Spinal cord (tissue), 10 donors: Measurements from ENCODE around the gene HSPB9. TPM values are rescaled to one million over a fixed set of nuclear protein-coding genes. Genes with fewer than 3 reads are reported as not detected.

ENCODE experiments used
- DNase-seq, 6 donors: peaks; one replicate each; pipeline versions ENCODE4 v3.0.0 to v3.0.0-alpha.2; 2013 to 2015; ENCODE audit warnings: low spot score in 6 of 6, low read depth in 4 of 6
- H3K27ac ChIP-seq: one replicate; pipeline ENCODE4 v1.5.1; 2013; ENCODE audit warnings: low read depth, low read length, control low read depth
- H3K27me3 ChIP-seq: one replicate; pipeline ENCODE4 v1.6.1; 2013; ENCODE audit warnings: low read length; ENCODE audit not compliant: control insufficient read depth, insufficient read depth
- H3K36me3 ChIP-seq: one replicate; pipeline ENCODE4 v1.6.1; 2013; ENCODE audit warnings: low read length; ENCODE audit not compliant: control insufficient read depth, insufficient read depth
- H3K4me1 ChIP-seq: one replicate; pipeline ENCODE4 v1.6.1; 2013; ENCODE audit warnings: low read length; ENCODE audit not compliant: control insufficient read depth, insufficient read depth
- H3K4me3 ChIP-seq: one replicate; pipeline ENCODE4 v1.5.1; 2013; ENCODE audit warnings: low read depth, low read length, control low read depth
- H3K9me3 ChIP-seq: one replicate; pipeline ENCODE4 v1.6.1; 2013; ENCODE audit warnings: low read length; ENCODE audit not compliant: control insufficient read depth, insufficient read depth
- WGBS: methylation state at CpG from one replicate; pipeline ENCODE4 v1.1.5; 2013; ENCODE audit warnings: missing lambda C conversion rate; ENCODE audit not compliant: insufficient coverage; 5-methylcytosine and 5-hydroxymethylcytosine counted together
- polyA plus RNA-seq, 2 donors: library from polyadenylated mRNA; unstranded; fragments of 120-200 nt; gene quantifications; one replicate each; pipeline ENCODE4 v1.2.1, GENCODE V29; 2013; ENCODE audit not compliant: insufficient read length in 2 of 2
- total RNA-seq, 2 donors: library from RNA; depleted of rRNA in 1 of 2; stranded (reverse); fragments of 120-200 nt in 1 of 2; fragments of >200 nt in 1 of 2; gene quantifications; one replicate each; pipeline versions ENCODE4 v1.2.3 to v1.2.4, GENCODE V29; 2013 to 2014
- donor health status: healthy.

The HSPB9 gene
- total and polyA plus RNA-seq, 4 donors, result 0.10 to 0.51 (median 0.21) TPM

DNA sequence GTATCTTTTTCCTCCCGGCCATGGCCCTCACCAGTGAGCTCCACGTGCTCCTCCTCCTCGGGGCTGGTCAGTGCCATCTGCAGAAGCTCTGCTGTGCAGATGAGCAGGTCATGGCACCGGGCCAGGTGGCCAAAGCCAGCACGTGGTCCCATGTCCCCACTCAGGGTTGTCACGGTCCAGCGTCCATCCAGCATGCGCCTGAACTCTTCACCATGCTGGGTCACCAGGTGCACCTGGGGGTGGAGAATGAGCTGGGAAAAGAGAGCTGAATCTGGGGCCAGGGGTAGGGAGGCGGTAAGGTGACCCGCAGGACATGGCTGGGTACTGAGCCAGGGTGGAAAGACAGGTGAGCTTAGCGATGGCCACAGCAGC, 11.4 kb upstream of the HSPB9 start:
- peaks cover 26% of the 10 kb centered on the region for H3K4me1 ChIP-seq
- peaks cover 36% of the 10 kb centered on the region for H3K36me3 ChIP-seq
- DNase-seq, result no peak
- WGBS, result 88% methylated on average over 9 of the region's 11 CpGs
- peak overlapping the region; percentile 81 for H3K27ac ChIP-seq
- peaks cover 2% of the 10 kb centered on the region for H3K27me3 ChIP-seq
- H3K4me3 ChIP-seq, result no peak overlapping the region
- no peaks in the 10 kb centered on the region for H3K9me3 ChIP-seq

DNA sequence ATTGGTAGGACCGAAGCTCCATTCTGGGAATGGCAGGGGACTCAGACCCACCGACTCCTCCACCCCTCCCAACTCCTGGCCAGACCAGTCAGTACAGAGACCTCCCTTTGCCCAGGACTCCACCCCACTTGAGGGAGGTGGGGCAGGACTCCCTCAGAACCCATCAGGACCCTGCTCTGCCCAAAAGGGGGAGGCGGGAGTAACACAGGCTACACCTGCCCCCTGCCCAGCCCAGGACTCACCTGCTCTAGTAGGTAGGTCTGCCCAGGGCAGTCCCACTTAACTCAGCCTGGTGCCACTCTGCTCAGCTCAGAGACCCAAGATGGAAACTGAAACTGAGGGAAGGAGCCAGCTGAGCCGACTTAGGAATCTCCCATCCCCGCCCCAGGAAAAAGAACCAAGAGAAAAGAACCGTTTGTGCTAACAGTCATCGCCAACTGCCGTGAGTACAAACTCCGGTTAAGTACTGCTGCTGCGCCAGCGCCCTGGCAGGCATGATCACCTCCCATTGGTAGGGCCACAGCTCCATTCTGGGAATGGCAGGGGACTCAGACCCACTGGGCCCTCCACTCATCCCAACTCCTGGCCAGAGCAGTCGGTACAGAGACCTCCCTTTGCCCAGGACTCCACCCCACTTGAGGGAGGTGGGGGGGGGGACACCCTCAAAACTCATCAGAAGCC, 10.6 kb upstream of the HSPB9 start:
- no peaks in the 10 kb centered on the region for H3K9me3 ChIP-seq
- 77% methylated on average over 9 of the region's 12 CpGs for WGBS
- peaks cover 29% of the 10 kb centered on the region for H3K4me1 ChIP-seq
- H3K27ac ChIP-seq, result peak overlapping the region; percentile 81
- peaks cover 1% of the 10 kb centered on the region for H3K27me3 ChIP-seq
- no peak for DNase-seq
- H3K36me3 ChIP-seq, result peaks cover 43% of the 10 kb centered on the region
- peak overlapping the region; percentile 33 for H3K4me3 ChIP-seq

DNA sequence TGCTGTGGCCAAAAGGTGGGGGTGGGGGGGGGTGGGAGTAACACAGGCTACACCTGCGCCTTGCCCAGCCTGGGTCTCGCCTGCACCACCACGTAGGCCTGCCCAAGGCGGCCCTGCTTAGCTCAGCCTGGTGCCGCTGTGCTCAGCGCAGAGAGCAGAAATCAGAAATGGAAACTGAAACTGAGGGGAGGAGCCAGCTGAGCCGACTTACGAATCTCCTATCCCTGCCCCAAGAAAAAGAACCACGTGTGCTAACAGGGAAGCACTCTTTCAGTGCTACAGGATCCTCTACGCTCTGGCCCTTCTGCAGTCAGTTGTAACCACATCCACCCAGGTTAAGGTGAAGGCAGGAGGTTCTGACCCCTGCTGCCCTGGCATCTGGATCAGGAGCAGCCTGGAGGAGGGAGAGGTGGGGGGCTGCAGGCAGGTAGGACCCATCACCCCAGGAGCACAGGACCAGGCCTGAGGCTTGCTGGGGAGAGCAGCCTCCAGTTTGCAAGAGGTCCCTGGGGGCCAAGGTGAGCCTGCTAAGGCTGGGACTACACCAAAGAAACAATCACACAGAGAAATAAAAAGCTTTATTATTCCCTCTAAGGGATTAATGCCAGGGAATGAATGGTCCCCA, 9.9 kb upstream of the HSPB9 start, which contains the start of gene DHX58:
Gene DHX58 (minus strand): TSS at position 163 of the 625 bp plus-strand sequence. CDS start 822 bp downstream, outside the sequence.
- Histone ChIP-seq H3K4me3 (peak within 1 kb of the TSS; percentile 33), H3K4me1 (peaks cover 27% of the 10 kb centered on the region)

DNA sequence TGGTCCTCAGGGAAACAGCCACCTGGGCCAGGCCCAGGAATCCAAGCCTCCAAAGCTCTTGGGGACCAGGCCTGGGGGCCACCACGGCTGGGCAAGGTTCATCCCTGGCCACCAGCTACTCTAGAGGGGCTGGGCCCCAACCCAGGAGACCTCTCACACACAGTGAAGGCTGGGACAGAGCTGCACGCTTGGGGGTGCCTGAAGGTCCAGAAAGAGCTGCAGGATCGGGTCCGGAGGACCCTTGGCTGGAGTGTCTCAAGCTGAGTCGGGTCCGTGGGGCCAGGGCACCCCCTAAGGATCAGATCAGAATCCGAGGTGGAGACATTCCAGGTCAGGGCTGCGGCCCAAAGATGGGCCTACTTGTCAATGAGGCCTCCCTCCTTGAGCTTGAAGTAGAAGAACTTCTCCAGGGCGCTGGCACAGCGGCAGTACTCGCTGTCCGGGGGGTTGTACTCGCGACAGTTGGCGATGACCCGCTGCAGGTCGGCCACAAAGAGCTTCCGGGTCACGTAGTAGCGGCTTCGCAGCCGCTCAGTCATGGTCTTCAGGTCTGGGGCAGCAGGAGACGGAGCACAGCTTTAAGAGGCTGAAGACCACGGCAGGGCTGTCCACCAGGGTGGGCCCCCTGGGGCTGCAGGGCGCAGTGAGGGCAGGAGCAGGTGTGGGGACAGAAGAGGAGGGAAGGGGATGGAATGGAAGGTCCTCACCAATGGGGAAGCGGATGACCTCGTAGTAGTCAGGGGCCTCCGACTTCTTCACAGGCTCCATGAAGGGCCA, 9.1 kb upstream of the HSPB9 start:
- Histone ChIP-seq H3K27me3 (no peaks in the 10 kb centered on the region), H3K4me3 (no peak overlapping the region), H3K9me3 (no peaks in the 10 kb centered on the region), H3K4me1 (peaks cover 21% of the 10 kb centered on the region), H3K27ac (no peak overlapping the region), H3K36me3 (peaks cover 58% of the 10 kb centered on the region)
- 88% methylated on average over 25 of the region's 28 CpGs for WGBS
- DNase-seq, result no peak

More for the DNA sequence above, 9.9 kb upstream of the HSPB9 start, which contains the start of gene DHX58:
- Histone ChIP-seq H3K9me3 (no peaks in the 10 kb centered on the region), H3K27ac (peak within 1 kb of the TSS; percentile 81), H3K36me3 (peaks cover 50% of the 10 kb centered on the region), H3K27me3 (no peaks in the 10 kb centered on the region)
- DNase-seq, result peak in 2 of 6 donors; percentile 23 to 76
- 48% methylated on average over 6 of the region's 10 CpGs for WGBS

DNA sequence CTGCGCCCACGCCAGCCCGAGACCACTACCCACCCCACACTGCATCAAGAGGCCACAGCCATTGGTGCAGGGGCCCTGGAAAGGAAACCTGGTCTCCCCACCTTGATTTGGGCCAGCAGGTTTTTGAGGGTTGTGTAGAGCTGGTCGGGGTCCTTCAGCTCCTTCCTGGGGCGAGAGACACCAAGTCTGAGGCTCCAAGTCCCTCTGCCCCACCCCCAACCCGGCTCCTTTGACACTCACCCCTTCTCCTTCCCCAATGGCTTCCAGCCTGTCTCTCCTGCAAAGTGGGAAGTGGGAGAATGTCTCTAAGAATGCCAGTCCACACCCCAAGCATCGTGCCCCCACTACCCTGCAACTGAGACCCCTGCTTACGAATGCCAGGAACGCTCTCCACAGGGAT, 8.5 kb upstream of the HSPB9 start:
- Histone ChIP-seq H3K4me1 (peaks cover 21% of the 10 kb centered on the region), H3K36me3 (peaks cover 64% of the 10 kb centered on the region), H3K27me3 (no peaks in the 10 kb centered on the region), H3K4me3 (no peak overlapping the region), H3K27ac (no peak overlapping the region), H3K9me3 (no peaks in the 10 kb centered on the region)
- DNase-seq, result no peak
- WGBS, result 92% methylated on average over 5 of the region's 9 CpGs

DNA sequence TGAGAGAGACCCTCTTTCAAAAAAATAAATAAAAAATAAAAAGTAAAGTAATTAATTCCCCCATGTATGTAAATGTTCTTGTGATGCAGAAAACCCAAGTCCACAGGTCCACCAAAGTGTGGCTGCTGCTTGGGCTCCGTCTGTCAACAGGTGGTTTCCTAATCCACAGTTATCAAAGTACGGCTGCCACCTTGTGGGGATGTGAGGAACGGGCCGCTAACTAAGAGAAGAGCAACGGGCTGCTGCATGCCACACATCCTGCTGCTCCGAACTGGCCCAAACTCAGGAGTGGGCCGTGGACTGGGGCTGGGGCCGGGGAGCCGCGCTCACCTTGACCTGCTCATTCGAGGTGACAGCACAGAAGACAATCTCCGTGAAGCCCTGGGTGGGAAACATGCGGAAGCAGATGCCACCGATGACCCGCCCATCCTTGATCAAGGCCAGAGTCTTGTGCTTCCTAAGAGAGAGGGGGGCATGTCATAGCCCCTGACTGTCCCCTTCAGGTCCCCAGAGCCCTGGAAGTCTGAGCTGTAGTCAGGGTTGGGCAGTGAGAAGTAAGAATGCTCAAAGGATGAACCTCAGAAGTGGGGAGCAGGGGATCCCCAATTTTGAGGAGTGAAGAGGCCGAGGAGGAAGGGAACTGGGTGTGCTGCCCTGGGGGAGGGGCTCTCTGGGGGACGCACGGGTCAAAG, 5.8 kb upstream of the HSPB9 start:
- Histone ChIP-seq H3K36me3 (peaks cover 69% of the 10 kb centered on the region), H3K27ac (no peak overlapping the region), H3K4me3 (no peak overlapping the region), H3K4me1 (peaks cover 33% of the 10 kb centered on the region), H3K27me3 (no peaks in the 10 kb centered on the region), H3K9me3 (no peaks in the 10 kb centered on the region)
- DNase-seq, result peak in 4 of 6 donors; percentile 67 to 95 (median 87)
- 43% methylated on average over 16 of the region's 18 CpGs for WGBS

DNA sequence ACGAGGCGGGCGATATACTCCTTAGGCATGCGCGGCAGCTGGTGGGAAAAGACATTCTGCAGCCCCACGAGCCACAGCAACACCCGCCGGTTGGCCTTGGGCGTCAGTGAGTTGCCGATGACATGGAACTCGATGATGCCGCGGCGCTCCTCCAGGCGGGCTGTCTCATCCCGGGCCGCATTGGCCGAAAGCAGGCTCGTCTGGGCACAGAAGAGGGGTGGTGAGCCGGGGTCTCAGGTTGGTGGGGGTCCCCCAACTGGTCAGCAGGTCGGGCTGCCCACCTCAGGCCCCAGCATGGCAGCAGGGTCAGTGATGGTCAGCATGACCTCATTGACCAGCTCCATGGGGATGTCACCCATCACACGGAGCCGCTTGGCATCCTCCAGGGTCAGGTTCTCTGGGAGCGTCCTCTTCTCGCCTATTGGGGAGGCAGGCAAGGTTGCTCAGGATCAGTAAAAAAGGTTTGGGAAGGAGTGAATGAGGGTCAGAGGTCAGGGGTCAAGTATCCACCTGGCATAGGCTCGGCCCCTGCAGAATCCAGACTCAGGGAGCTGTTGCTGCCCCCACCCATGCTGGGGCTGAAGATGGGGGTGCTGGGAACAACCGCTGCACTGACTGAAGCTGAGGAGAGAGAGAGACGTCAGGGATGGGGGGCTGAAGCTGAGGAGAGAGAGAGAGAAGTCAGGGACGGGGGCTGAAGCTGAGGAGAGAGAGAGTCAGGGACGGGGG, 5.0 kb upstream of the HSPB9 start:
- Histone ChIP-seq H3K9me3 (no peaks in the 10 kb centered on the region), H3K27ac (no peak overlapping the region), H3K4me3 (no peak overlapping the region), H3K4me1 (peaks cover 34% of the 10 kb centered on the region), H3K27me3 (no peaks in the 10 kb centered on the region), H3K36me3 (peaks cover 75% of the 10 kb centered on the region)
- DNase-seq, result no peak
- 91% methylated on average over 30 of the region's 30 CpGs for WGBS

DNA sequence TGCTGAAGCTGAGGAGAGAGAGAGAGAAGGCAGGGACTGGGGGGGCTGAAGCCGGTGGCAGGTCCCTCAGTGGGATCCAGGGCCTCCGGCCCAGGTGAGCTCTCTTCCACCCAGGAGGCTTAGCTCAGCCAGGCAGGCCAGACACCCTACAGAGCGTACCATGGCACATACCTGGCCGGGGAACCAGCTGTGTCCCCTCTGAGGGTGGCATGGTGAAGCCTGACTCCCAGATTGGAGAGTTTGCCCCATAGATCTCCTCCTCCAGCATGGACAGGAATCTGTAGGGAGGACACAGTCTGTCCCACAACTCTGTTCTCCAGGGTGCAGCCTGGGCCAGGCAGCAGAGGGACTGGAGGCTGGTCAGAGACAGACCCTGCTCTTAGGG, 4.5 kb upstream of the HSPB9 start:
- H3K9me3 ChIP-seq, result no peaks in the 10 kb centered on the region
- H3K4me3 ChIP-seq, result no peak overlapping the region
- WGBS, result 85% methylated on average over 4 of the region's 4 CpGs
- H3K36me3 ChIP-seq, result peaks cover 75% of the 10 kb centered on the region
- H3K27ac ChIP-seq, result no peak overlapping the region
- H3K27me3 ChIP-seq, result no peaks in the 10 kb centered on the region
- no peak for DNase-seq
- H3K4me1 ChIP-seq, result peaks cover 32% of the 10 kb centered on the region

DNA sequence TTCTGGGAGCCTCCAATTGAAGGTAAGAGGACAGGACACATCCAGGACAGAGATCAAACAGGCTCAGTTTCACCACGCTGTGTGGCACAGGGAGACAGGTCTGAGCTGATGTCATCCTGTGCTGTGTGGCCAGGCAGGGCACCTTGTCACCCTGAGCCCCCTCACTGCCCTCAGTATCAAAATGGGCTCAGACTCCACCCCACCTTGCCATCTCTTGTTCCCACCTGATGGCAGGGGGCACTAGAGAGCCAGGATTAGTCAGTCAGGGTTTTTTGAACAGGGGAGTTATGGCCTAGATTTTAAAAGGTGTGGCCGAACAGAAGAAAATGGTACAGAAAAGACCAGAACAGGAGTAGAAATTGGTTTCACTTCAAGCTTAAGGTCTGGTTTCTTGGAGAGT, 4.1 kb upstream of the HSPB9 start:
- Histone ChIP-seq H3K4me1 (peaks cover 32% of the 10 kb centered on the region), H3K27me3 (no peaks in the 10 kb centered on the region), H3K36me3 (peaks cover 74% of the 10 kb centered on the region), H3K27ac (no peak overlapping the region), H3K9me3 (no peaks in the 10 kb centered on the region), H3K4me3 (no peak overlapping the region)
- WGBS, result 96% methylated on average over 2 of the region's 2 CpGs
- DNase-seq, result no peak
